ENCODE data around the gene EFCAB7.
A peak's percentile ranks its signal among the peaks of the same experiment; 100 is the strongest.

The EFCAB7 gene, protein sequence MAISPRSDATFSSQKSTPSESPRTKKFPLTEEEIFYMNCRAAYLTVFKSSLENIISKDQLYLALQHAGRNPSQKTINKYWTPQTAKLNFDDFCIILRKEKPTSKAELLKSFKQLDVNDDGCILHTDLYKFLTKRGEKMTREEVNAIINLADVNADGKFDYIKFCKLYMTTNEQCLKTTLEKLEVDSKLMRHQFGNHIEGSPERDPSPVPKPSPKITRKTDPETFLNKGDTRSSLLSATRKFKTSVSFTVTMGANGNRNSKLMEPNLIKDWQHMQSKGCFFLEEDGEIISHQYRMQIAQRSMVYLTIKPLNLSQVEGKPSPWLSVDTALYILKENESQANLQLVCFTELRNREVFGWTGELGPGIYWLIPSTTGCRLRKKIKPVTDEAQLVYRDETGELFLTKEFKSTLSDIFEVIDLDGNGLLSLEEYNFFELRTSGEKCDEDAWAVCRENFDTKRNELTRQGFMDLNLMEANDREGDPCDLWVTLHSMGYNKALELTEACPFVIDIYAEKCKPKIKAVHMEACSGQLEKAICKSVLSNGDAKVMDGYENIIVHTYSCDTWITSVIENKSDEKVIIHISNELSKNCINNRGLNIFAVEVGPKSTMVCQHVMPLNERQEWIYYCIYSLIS

DNA sequence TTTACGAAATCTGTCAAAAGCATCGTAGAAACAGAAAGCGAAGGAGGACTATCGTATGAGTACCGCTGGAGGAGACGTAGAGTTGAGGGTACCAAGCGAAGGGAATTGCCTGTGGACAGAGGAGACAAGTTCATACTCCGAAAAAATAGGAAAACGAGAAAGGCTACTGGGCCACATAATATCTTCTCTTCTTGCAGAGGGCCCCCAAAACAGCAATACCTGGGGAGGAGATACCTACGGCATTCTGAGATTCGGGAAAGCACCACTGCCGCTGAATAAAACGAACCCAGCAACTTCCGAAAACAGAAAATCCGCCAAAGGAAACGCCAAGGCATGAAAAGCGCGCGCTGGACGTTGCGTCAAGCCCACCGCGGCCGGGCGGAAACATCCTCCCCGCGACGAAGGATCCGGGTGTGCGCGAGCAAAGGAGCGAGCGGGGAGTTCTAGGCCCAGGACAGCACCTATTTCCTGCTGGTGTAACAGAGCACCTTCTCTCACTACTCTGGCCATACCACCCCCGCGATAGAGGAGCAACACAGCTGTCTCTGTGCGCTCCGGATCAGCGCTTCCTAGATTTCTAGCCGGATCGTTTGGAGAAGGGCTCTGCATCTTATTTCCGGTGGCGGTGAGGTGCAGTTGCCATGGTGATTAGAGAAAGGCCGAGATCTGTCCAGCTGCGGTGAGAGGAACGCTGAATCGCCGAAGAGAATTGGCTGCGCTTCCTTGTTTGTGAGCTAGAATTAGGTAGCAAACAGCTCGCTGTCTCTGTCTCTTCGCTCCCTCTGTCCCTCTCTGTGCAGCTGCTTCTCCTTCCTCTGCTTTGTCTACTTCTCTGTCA, at the start of gene EFCAB7, which contains the start of gene ITGB3BP:
Gene EFCAB7 (plus strand): TSS at position 635 of the 838 bp plus-strand sequence. CDS start 2,048 bp downstream, outside the sequence.
Gene ITGB3BP (minus strand): TSS at position 335 of the 838 bp plus-strand sequence. CDS start 92 bp downstream, at position 243.
- peak; percentile 83 for DNase-seq (ENCODE audit: low spot score)

DNA sequence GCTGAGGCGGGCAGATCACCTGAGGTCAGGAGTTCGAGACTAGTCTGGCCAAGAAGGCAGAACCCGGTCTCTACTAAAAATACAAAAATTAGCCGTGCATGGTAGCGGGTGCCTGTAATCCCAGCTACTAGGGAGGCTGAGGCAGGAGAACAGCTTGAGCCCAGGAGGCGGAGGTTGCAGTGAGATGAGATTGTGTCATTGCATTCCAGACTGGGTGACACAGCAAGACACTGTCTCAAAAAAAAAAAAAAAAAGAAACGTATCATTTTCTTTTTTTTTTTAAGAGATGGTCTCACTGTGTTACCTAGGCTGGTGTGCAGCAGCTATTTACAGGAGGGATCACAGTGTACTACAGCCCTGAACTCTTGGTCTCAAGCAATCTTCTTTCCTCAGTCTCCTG, 47.6 kb upstream of the EFCAB7 start:
- DNase-seq (ENCODE audit: low spot score) = no peak

DNA sequence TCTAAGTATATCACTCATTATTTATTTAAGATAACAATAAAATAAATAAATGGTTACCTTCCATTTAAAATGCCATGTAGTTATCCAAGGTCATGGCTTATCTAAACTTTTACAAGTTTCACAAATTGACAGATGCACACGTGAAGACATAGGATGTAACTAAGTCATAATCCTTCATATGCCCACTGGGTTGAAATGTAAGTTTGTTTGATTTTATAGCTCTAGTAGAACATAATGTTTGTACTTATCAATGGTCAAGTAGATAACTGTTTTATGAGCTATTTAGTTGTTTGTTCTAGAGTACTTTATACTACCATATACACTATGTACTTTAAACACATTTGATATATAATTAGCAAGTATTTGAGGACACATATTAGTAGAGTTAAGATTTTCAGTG, 43.3 kb upstream of the EFCAB7 start:
- no peak for DNase-seq (ENCODE audit: low spot score)

DNA sequence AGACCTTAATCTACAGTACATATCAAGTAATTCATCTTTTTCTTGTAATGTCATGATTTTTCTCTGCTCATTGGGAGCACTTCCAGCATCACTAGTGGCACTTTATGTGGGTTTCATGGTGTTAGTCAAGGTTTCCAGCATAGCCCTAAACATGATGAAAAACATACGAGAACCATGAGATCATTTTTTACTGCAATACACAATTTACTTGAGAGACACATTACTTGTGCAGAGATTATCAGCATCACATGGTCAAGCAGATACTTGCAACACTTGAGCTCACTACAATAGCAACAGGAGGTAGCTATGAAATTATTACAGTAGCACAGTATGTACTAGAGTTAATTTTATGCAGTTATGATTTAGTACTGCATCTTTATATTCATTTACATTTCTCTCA, 36.7 kb upstream of the EFCAB7 start:
- no peak for DNase-seq (ENCODE audit: low spot score)

DNA sequence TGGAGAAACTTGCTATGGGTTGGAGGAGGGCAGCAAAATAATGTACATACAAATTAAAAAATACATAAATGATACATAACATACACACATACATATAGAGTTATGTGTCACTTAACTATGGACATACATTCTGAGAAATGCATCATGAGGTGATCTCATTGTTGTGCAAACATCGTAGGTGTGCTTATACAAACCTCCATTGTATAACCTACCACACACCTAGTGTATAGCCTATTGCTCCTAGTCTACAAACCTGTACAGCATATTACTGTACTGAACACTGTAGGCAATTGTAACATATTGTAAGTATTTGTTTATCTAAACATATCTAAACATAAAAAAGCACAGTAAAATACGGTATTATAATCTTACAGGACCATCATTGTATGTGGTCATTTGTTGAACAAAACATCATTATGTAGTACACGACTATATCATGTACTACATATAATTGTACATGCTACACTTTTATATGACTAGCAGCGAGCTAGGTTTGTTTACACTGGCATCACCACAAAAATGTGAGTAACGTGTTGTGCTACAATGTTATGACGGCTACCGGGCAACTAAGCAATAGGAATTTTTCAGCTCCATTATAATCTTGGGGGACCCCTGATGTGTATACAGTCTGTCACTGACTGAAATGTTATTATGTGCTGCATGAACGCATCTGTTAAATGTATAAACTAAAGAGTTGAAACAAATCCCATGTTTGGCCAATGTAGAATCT, 35.8 kb upstream of the EFCAB7 start:
- DNase-seq (ENCODE audit: low spot score) = no peak

DNA sequence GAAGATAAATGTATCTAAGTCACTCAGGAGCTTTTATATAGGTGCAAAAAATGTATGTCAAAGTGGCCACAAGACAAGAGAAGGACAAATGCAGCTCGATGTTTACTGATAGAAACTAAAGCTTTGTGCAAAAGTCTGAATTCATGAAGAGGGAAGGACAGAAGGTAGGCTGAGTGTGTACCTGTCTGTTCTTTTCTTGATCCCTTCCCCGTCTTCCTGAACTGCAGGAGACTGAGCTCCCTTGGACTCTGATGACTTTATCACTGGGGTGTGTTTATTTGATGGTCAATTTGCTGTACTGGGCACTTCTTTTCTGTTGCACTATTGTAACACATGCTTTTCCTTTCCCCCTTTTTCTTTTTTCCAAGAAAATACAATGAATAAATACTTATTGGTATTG, 25.7 kb upstream of the EFCAB7 start:
- DNase-seq (ENCODE audit: low spot score) = no peak

DNA sequence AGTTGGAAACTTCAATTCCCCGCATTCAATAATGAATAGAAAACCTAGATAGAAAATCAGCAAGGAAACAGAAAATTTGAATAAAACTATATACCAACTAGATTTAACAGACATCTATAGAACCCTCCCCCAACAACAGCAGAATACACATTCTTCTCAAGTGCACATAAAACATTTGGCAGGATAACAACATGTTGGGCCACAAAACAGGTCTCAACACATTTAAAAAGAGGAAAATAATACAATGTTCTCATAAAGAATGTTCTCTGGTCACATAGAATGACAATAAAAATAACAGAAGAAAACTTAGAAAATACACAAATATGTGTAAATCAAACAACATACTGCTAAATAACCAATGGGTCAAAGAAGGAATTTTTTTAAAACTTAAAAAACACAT, 25.2 kb upstream of the EFCAB7 start:
- DNase-seq (ENCODE audit: low spot score) = no peak

DNA sequence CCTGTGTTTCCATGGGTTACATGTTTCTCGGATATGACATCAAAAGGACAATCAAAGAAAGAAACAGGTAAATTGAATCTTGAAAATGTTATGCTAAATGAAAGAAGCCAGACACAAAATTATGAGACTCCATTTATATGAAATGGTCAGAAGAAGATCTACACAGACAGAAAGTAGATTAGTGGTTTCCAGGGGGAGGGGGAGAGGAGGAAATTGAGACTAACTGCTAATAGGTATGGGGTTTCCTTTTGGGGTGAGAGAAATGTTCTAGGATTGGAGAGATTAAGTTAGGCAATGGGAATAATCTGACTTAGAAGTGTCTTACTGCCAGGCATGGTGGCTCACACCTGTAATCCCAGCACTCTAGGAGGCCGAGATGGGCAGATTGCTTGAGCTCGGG, 22.1 kb upstream of the EFCAB7 start:
- DNase-seq (ENCODE audit: low spot score) = no peak

DNA sequence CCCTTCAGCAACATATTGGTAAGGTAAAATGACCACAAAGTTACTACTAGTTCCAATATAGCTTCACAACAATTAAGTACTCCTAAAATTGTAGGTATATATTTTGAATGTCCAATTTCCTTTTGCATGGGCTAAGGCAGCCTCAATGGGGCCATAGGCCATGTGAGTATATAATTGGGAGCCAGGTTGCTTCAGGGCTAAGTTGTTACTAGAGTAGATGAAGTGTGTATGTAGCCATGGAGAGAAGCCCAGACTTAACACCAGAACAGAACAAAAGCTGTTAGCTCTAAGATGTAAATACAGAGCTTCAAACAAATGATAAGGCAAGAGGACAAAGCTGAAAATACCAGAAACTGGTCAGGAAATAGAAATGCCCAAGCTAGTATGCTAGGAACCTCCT, 16.5 kb upstream of the EFCAB7 start:
- no peak for DNase-seq (ENCODE audit: low spot score)

DNA sequence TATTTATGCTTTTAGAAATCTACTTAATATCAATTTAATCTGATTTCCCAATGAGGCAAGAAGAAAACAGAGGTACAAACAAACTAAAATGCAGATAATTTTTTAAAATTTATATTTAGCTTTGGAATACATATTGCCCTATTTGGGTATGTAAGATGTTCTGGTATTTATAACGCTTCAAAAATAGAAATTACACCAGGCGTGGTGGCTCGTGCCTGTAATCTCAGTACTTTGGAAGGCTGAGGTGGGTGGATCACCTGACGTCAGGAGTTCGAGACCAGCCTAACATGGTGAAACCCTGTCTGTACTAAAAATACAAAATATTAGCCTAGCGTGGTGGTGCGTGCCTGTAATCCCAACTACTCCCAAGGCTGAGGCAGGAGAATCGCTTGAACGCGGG, 13.6 kb upstream of the EFCAB7 start:
- no peak for DNase-seq (ENCODE audit: low spot score)

DNA sequence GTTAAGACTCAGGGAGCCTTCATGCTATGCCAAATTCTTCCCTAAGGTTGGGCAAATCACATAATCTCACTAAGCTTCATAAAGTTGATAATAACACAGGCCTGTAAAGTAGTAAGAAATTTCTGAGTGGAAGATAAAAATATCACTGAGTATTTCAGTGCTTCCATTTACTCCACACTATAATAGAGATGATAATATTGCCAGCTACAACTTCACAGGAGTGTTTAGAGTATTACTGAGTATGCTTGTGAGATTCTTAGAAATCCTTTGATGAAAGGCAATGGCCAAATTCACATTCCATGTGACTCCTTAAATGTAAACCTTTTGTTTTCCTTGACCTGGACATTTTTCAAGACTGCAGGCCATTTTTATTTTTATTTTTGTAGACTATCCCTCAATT, 10.7 kb upstream of the EFCAB7 start:
- DNase-seq (ENCODE audit: low spot score) = no peak

DNA sequence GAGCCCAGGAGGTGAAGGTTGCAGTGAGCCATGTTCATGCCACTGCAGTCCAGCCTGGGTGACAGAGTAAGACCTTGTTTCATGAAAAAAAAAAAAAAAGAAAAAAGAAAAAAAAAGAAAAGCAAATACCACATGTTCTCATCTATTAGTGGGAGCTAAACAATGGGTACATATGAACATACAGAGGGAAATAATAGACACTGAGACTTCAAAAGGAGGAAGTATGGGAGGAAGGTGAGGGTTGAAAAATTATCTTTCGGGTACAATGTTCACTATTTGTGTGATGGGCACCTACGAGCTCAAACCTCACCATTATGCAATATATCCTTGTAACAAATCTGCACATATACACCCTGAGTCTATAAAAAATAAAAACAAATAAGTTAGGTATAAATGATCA, 6.7 kb upstream of the EFCAB7 start:
- no peak for DNase-seq (ENCODE audit: low spot score)

DNA sequence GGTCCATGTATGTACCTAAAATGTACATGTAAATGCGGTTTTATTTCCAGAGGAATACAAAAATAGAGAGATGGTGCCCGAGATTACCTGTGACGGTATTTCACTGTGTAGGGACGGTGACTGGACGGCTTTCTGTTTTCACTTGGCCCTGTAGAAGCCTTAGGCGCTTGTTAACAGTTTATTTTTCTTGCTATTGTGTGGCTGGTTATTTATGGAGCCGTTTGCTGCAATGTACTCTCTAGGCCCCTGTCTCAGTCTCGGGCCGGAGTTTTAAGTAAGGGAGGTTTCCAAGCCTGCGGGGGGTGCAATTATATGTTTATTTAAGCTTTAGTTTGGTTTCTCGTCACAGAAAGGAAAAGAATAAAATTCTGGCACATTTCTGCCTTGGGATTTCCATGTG, 413 bp downstream of the EFCAB7 start:
- DNase-seq (ENCODE audit: low spot score) = peak; percentile 14

DNA sequence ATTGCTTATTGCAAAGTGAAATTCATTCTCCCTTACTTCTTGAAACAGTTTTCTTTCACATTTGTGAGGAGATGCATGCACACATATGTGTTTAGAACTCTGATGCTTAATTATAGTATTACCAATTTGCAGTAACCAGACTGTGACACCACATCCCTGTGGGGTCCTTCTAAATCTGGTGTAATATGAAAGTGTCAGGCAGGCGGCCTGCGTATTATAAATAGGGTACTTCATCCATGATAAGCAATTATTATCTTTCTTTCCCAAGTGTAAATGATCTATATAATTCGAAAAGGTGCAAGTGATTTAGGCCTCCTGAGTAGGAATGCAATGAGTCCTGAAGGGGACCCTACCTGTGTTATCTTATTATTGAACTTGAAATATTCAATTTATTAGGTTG, 876 bp downstream of the EFCAB7 start:
- DNase-seq (ENCODE audit: low spot score) = peak; percentile 11

DNA sequence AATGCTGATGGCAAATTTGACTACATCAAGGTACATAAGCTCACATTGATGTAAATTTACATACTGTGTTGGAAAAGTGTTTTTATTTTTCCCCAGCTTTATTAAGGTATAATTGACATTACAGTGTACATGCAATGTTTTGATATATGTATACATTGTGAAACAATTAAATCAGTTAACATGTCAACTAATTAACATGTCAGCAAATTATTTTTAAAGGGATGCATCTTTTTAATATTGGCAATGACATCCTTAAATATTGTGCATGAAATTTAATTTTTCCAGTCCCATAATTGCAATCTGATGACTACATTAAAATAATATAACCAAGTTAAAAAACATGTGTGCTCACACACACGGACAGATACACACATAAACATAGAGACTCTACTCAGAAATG, 9.4 kb downstream of the EFCAB7 start:
- DNase-seq (ENCODE audit: low spot score) = no peak

DNA sequence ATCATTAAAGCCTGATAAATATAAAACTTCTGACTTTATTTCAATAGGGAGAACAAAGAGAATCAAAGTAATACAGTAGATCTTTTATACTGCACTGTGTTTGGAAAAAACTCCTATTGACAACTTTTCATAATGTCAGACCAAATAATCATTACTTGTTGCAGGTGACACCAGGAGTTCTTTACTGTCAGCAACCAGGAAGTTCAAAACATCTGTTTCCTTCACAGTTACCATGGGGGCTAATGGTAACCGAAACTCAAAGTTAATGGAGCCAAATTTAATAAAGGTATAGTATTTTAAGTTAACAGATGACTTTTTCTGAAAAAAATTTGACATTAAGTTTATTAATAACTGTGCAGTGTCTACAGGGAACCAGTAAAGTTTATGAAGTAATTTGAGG, 10.6 kb downstream of the EFCAB7 start:
- DNase-seq (ENCODE audit: low spot score) = no peak

DNA sequence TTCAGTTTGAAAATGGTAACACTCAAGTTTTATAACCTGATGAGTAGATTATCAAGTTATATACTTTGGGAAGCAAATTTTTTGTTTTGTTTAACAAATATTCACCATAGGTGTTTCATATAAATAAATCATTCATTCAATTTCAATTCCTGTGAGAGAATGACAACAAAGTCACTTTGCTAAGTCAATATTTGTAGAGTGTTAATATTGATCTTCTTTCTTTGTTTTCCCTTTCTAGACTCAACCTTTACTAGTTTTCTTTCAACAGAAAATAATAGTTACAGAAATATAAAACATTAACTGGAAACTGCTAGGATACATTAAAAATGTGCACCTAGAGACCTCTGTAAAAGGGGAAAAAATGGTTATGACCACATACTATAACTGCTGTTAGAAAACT, 11.1 kb downstream of the EFCAB7 start:
- DNase-seq (ENCODE audit: low spot score) = no peak

DNA sequence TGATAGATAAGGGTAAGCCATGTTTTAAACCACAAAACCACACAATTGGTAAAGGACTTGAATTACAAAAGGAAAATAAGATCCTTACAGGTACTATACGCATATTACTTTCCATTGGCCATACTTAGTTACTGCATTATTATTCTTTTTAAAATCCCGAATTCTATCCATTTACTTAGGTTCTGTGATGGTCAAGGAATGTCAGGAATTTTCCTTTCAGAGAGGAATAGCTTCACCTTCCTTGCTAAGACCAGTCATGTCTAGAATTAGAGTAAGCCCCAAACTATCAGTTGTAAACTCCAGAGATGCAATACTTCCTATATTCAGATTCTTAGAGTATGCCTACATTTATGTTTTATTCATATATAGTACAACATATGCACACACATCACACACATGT, 13.7 kb downstream of the EFCAB7 start:
- no peak for DNase-seq (ENCODE audit: low spot score)

DNA sequence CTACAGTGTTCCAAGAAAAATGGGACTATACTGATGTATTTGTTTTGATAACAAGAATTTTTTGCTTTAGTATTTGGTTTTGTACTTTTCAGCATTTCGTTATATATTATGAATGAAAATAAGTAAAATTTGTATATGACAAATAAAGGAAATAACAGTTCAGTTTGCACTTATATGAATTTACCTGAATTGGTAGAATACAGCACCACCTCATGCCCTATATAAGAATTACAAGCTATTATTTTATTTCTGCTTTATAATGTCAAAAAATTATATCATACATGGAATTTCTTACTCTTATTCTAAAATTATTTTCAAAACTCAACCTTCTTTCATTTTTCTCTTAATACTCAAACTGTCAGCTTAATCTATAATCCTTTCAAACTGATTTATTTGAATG, 14.6 kb downstream of the EFCAB7 start:
- peak; percentile 5 for DNase-seq (ENCODE audit: low spot score)

DNA sequence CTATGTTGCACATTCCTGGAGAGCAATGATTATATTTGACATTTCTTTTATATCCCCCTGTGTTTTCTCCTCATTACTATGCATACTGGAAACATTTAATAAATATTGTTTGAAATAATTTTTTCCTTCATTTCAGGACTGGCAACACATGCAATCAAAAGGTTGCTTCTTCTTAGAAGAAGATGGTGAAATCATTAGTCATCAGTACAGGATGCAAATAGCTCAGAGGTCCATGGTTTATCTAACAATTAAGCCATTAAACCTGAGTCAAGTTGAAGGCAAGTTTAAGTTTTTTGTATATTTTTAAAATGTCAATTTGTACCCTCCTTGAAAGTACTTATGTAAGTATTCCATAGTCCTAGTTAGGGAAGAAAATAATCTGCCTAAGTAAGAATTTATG, 22.5 kb downstream of the EFCAB7 start:
- DNase-seq (ENCODE audit: low spot score) = no peak

DNA sequence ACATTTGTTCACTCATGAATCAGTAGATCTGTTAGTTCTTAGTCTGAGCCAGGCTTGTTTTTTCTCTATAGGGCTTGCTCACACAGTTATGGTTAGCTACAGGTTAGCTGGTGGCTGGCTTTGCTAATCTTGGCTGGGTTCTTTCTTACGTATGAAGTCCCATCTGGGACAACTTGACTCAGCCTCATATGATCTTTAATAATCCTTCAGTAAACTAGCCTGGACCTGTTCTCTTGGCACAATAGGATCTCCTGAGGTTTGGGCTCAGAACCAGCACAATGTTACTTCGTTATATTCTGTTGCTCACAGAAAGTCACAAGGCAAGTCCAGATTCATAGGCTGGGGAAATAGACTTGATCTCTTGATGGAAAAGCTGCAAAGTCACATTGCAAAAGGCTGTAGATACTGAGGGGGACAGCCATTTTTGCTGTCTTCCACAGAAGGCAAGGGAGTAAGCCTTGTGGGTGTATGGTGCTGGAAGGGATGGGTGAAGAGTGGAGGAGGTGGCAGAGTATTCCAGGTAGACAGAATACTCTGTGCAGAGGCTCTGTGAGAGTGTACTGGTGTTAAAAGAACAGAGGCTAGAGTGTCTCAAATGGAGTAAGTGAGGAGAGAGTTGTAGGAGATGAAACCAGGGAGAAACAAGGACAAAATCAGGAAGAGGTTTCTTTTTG, 24.4 kb downstream of the EFCAB7 start:
- DNase-seq (ENCODE audit: low spot score) = no peak

DNA sequence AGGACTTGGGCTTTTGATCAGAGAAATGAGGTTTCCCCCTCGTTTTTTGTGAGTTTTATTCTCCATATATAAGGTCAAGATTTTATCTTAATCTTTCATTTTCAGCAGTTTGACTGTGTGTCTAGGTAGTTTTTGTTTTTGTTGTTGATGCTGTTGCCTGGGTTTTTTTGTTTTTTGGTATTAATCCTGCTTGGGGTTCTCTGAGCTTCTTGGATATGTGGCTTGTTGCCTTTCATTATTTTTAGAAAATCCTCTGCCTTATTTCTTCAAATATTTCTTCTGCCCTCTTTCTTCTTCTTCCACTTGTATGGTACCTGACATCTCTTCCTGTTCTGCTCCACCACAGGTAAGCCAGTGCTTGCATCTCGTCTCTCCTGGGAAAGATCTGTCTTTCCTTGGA, 25.0 kb downstream of the EFCAB7 start:
- no peak for DNase-seq (ENCODE audit: low spot score)
